GM19328 (cell line): ENCODE results near the gene NUP188.

Source experiments
- ATAC-seq: cut with Tn5 transposase; IDR thresholded peaks from one replicate; pipeline ENCODE4 v1.9.1; 2021; ENCODE audit warnings: mild to moderate bottlenecking, moderate library complexity; ENCODE audit not compliant: unreplicated experiment

Gene NUP188

DNA sequence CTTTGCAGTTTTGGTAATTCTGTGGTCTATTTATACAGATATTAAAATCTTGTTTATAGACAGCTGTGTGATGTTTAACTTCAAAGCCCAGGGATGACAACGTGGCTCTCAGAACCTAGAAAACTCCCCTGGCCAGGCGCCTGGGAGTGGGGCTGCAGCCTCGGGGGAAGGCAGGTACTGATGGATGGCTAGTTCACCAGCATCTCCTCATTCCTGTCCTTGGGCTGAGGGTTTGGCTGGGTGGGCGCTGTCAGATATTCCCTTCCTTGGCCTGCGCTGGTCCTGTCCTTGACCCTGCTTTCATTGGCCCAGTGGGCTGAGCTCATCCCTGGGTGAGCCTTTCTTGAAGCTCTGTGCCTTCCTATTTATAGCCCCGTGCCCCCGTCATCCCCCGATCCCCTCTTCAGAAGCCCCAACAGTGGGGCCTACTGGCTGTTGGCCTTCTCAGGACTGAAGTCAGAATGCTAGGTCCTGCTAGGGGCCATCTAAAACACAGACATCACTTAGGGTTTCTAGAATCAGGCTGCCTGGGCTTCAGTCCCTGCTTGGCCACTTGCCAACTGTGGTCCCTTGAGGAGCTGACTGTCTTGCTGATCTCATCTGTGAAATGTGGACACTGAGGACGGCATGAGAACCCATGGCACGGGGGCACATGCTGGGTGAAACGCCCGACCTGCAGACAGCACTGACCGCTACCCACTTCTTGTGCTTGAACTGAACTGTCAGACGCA lies 59.7 kb downstream of the NUP188 start:
- no peak for ATAC-seq

DNA sequence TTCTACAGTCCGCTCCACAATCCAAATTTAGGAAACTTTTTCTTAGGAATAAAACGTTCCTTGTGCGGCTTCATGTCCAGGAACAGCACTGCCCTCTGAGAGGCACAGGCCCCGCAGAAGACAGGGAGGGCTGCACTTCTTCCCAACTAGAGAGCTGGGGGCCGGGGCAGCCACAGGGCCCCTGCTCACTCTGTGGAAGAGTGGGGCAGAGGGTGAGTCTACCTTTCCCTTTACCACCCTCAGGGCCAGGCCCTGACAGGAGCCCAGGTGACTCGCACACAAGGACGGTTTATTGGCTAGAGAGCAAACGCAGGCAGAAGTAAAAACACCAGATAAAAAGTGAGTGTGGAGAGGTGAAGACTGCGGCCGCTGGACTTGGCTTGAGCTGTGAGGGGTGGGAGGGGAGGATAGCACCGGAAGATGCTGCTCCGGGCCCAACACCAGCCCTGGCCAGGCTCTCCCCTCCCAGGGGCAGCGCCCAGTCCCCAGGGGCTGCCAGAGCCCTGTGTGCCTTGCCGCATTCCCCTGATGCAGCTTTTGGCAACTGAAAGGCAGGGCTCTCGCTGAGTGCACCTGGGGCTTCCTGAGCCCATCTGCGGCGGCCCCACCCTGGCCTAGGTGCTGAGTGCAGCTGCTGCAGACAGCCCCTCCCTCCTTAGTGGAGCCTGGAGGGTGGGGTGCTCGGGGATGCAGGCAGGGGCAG lies 60.4 kb downstream of the NUP188 start:
- no peak for ATAC-seq

GRCh38 chr9:129008469-129008965 lies 61.0 kb downstream of the NUP188 start:
- ATAC-seq, result no peak

- no peak for ATAC-seq
These were observed 61.6 kb downstream of the NUP188 start for GRCh38 chr9:129008986-129009583.

DNA sequence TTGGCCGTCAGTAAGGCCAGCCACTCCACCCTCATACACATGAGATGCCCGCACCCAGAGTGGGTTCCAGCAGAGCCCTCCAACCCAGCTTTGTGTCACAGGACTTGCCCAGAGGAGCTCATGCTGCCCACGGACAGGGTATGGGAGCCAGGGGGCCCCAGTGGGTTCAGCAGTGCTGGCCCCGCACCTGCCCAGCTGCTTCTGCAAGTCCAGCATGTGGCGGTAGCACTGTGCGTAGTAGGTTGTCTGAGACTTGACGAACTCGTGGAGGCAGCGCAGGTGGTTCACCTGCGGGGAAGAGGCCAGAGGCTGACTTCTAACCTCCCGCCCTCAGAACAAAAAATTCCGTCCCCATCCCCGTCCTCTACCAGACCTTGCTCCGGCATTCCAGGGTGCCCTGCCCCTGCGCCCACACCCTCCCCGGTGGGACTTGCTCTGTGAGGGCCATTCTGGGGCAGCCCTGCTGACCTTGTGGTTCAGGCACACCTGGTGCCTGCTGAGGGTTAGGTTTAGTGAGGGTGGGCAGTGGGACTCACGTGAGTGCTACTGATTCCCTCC lies 62.2 kb downstream of the NUP188 start:
- ATAC-seq, result no peak

DNA sequence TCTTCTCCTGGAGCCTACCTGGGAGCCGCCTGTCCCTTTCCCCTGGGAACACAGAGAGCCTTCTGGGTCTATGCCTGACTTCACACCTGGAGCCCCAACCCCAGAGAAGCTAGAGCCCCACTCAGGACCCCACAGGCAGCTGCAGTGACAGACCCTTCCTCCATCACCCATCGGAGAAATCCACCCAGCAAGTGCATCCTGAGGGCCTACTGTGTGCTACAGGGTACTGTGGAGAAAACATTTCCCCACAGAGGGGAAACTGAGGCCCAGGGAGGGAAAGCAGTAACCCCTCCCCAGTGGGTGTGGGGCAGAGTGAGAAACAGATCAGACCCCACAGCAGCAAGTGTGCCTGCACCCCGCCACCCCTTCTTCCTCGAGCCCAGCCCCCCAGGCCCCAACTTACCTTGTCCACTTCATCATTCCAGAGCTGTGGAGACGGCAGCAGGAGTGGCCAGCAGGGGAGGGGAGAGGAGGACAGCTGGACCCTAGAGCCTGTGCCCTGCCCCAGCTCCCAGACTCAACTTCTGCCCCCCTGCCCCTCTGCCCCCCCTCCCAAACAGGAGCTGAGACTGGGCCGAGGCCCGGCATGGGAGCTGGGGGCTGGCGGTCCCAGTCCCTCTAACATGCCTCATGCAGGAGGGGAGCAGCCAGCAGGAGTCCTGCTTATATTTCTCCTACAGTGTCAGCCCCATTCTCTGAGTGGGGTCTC lies 62.9 kb downstream of the NUP188 start:
- ATAC-seq, result no peak

GRCh38 chr9:129011170-129011569 lies 63.7 kb downstream of the NUP188 start:
- ATAC-seq, result no peak

DNA sequence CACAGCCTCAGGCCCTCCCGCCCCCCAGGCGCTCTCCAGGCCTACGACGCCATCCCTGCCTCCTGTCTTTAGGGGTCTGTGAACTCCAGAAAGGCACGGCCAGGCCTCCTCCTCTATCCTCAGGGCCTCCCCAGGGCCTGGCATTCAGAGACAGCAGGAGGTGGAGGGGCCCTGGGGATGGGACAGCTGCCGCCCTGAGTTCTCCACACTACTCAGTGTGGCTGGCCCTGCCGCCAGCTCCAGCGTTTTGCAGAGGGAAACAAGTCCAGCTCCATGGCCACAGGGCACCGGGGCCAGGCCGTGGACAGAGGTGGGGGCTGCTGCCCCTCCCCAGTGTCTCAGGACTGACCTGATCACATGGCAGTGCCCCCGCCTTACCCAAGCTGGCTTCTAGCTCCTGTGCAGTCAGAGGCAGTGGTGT lies 64.3 kb downstream of the NUP188 start:
- no peak for ATAC-seq

GRCh38 chr9:129012343-129012742 lies 64.8 kb downstream of the NUP188 start:
- no peak for ATAC-seq

GRCh38 chr9:129012893-129013448 lies 65.5 kb downstream of the NUP188 start:
- no peak for ATAC-seq

DNA sequence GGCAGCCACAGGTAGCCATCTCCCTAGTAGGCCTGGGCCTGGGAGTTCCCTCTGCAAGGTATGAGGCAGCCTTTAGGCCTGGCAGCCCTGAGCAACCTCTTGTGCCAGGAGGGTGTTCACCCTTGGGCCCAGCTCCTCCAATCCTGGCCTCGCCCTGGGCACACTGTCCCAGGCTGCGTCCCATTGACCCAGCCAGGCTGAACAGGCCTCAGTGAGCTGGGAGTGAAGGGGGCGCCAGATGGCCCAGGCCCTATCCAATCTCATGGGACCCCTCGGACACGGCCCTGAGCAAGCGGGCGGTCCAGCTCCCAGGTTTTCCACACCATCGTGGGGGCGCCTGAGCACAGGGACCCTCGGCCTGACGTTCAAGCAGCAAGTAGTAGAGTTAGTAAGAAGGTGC lies 66.2 kb downstream of the NUP188 start:
- ATAC-seq, result no peak

DNA sequence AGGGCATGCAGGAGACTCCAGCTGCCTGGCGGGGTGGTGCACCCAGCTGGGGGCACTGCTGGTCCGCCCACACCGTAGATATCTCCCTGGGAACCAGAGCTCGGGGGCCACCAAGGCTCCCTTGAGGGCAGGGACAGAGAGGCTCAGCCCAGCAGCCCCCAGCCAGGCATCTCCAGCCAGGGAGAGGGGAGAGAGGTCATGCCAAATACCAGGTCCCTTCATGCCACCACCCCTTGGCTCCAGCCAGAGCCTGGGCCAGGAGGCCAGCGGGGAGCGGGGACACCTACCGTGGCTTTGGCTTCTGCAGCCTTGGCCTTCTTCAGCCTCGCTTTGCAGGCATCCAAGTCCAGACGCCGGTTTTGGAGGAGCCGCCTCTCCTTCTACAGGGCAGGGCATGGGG lies 66.6 kb downstream of the NUP188 start:
- ATAC-seq, result no peak

DNA sequence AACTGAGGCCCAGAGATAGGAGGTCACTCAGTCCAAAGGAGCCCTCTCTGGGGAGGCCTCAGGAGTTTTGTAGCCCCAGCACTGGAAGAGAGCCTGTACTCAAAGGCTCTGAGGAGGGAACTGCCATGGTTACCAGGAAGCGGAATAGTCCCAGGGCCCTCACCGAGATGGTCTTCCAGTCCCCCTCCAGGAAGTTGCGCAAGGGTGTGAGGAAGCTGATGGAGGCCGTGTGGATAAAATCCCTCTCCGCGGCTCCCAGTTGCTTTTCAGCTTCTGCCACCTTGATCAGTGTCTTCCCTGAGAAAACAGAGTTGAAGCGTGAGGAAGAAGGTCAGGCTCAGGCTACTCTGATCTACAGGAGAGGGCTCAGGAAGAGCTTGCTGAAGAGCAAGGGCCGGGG lies 67.1 kb downstream of the NUP188 start:
- ATAC-seq, result no peak

- ATAC-seq, result no peak
These were observed 73.6 kb downstream of the NUP188 start for GRCh38 chr9:129021091-129021490.

DNA sequence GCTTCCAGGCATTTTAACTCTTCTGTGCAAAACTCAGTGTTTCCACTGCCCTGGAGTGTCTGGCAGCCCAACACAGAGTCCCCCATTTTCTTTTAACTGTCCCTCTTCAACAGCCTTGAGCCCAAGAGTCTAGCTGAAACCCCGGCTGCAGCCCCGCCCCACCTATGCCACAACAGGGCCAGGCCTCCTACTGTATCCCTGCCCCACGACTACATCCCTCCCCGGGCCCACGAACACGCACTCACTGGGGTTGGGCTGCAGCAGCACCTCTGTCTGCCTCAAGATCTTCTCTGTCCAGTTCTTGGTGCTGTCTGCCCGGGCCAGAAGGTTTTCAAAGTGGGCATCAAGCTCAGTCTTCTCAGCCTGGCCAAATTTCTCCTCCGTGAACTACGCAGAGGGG lies 74.5 kb downstream of the NUP188 start:
- no peak for ATAC-seq

- no peak for ATAC-seq
These were observed 75.8 kb downstream of the NUP188 start for GRCh38 chr9:129023036-129023907.

- ATAC-seq, result no peak
These were observed 76.4 kb downstream of the NUP188 start for GRCh38 chr9:129023908-129024233.

GRCh38 chr9:129026442-129027223 lies 79.1 kb downstream of the NUP188 start:
- ATAC-seq, result no peak

- ATAC-seq, result no peak
These were observed 79.8 kb downstream of the NUP188 start for GRCh38 chr9:129027224-129027684.
